GM18867 (cell line): ENCODE data around the gene CISD2.
"Not testable (repeated sequence)": the region's sequence is repeated elsewhere in the genome, so short reads cannot be mapped to it uniquely, and the experiment has no call there.

Experiments
- ATAC-seq: cut with Tn5 transposase; IDR thresholded peaks from one replicate; pipeline ENCODE4 v1.9.1; 2021; ENCODE audit warnings: mild to moderate bottlenecking, moderate library complexity; ENCODE audit not compliant: unreplicated experiment

Gene CISD2

DNA sequence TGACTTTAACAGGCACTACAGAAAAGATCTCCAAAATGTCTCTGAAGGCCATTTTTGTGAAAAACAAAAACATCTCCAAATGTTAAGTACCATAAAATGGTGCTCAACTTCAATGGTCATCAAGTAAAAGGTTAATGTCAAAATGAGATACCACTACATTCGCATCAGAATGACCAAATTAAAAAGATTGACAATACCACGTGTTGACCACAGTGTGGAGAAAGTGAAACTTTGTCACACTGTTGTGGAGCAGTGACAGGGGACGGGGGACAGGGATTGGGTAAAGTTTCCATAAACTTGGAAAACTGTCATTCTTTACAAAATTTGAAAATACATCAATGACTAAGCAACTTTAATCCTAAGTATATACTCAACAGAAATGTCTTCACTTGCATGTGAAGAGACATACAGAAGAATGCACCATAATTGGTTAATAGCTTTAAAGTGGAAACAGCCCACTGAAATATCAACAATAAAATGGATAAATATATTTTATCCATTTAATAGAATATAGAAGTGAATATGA lies 19.1 kb upstream of the CISD2 start:
- no peak for ATAC-seq

GRCh38 chr4:102850370-102850769 lies 18.4 kb upstream of the CISD2 start:
- no peak for ATAC-seq

- no peak for ATAC-seq
These were observed 9.8 kb upstream of the CISD2 start for GRCh38 chr4:102858828-102859464.

- no peak for ATAC-seq
These were observed 8.0 kb upstream of the CISD2 start for GRCh38 chr4:102860611-102861324.

DNA sequence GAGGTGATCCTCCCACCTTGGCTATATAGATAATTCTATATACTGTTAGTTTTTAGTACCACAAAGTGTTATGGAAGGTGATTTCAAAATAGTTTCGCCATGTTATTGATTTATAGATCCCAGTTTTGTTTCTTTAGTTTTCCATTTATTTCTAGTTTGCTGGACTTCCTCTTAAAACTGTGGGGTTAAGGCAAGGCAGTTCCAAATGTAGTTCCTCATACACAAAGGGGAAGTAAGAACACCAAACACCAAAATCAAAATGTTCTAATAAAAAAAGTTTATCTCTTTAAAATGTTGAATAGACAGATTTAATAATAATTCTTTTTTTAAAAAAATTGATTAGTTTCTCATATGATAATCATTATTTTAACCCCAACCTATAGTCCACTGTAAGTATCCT lies 6.8 kb upstream of the CISD2 start:
- ATAC-seq = no peak

DNA sequence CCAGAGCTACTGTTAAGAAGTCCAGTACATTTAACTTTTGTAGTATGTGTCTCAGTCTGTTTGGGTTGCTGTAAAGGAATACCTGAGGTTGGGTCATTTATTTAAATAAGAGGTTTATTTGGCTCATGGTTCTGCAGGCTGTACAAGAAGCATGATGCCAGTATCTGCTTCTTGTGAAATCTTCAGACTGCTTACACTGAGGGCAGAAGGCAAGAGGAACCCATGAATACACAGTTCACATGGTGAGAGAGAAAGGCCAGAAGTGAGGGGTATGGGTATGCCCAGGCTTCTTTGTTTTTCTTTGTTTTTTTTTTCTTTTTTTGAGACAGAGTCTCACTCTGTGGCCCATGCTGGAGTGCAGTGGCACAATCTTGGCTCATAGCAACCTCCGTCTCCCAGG lies 6.0 kb upstream of the CISD2 start:
- ATAC-seq = no peak

DNA sequence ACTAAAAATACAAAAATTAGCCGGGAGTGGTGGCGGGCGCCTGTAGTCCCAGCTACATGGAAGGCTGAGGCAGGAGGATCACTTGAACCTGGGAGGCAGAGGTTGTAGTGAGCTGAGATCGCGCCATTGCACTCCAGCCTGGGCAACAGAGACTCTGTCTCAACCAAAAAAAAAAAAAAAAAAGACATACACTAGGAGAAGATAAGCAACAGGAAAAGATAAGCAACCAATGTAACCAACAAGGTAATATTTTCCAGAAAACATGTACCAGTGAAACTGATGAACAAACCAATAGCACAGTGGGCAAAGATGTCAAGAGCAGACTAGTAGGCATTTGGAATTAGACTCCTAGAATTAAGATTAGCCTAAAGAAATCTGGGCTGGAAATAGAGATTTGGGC lies 3.5 kb upstream of the CISD2 start:
- not testable (repeated sequence) for ATAC-seq

GRCh38 chr4:102867278-102868152 lies 1.3 kb upstream of the CISD2 start:
- peak; percentile 21 for ATAC-seq

GRCh38 chr4:102868153-102868780 lies 525 bp upstream of the CISD2 start:
- ATAC-seq = no peak

DNA sequence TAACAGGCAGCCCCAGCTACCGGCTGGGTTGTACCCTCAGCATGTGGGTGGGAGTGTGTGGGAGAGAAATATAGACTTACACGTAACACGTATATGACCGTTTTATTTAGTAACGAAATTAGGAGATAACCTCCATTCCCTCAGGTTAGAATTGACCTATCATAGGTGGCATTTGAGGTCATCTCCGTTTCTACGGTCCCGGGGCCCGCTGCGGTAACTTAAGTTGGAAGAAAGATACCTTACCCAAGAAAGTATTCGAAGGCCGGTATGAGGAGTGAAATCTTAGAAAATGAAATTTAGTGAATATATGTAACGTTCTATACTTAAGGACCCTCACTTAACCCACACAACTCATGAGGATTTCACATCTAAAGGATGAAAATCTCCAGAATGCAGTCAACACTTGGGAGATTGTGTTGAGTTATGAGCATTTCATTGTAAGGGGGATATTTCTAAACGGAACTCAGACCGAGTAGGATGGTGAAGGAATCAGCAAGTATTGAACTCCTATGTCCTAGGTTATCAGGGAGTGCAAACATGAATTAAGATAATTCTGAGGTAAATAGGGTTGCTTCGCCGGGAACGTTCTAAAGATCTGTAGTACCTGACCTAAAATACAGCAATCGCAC lies 891 bp downstream of the CISD2 start:
- peak; percentile 23 for ATAC-seq

DNA sequence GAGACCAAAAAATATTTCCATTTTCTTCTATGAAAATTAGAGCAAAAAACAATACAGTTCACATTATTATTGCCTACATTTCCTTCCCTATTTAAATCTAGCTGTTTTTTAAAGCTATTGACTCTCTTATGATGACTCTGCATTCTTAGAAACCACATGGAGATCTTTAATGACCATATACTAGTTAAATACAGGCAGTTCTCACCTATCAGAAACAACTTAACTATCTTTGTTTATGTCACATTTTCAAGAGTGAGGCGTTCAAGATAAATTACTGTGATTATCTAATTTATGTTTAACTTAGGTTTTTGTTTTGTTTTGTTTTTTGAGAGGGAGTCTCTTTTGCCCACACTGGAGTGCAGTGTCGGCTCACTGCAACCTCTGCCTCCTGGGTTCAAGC lies 3.0 kb downstream of the CISD2 start:
- ATAC-seq = no peak

GRCh38 chr4:102877477-102878106 lies 8.8 kb downstream of the CISD2 start:
- not testable (repeated sequence) for ATAC-seq

- not testable (repeated sequence) for ATAC-seq
These were observed 9.6 kb downstream of the CISD2 start for GRCh38 chr4:102878349-102878748.

GRCh38 chr4:102878901-102879300 lies 10.1 kb downstream of the CISD2 start:
- no peak for ATAC-seq

DNA sequence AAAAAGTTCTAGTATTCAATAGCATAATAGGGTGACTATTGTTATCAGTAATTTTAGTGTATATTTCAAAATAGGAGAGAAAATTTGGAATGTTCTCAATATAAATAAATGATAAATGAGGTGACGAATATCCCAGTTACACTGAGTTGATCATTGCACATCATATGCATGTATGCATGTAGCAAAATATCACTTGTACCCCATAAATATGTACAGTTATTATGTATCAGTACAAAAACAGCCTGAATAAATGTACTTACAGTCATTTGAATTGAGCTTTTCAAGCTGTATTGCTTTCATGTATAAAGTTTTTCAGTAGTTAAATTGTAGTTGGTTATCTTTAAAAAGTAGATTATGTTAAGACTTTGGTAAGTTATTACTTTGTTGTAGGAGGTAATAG lies 12.6 kb downstream of the CISD2 start:
- ATAC-seq = no peak

- no peak for ATAC-seq
These were observed 14.5 kb downstream of the CISD2 start for GRCh38 chr4:102883278-102883677.

DNA sequence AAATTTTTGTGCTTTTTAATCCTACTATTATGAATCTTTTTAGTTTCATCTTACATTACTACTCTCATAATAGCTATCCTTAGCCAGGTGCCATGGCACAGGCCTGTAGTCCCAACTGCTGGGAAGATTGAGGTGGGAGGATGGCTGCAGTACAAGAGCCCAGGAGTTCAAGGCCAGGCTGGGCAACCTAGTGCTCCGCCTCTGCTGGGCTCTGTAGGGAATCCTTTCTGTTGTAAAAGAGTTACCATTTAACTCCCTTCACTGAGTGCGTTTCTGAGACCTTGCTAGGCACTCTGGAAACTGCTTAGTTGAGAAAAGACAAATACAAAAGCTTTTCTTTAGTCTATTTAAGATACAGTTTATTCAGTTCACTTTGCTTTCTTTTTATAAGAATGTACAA lies 19.8 kb downstream of the CISD2 start:
- ATAC-seq = not testable (repeated sequence)

GRCh38 chr4:102889866-102890265 lies 21.1 kb downstream of the CISD2 start:
- ATAC-seq = not testable (repeated sequence)

- ATAC-seq = not testable (repeated sequence)
These were observed 27.8 kb downstream of the CISD2 start for GRCh38 chr4:102896547-102896946.

DNA sequence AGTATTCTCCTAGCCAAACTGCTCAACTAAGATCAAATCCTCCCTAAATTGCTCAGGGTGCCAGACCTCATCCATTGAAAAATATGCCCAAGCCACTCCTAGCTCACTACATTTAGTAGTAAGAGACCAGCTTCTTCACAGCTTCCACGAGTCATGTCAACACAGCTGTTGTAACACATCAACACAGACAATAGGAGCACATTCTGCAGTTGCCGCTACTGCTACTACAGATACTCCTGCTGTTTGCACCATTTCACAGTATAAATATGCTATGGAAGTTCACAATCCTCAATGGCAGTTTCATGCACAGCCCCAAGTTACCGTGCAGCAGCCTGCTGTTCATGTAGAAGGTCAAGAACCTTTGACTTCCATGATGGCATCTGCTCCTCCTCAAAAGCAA lies 28.8 kb downstream of the CISD2 start:
- ATAC-seq = not testable (repeated sequence)
